Psoas muscle (tissue), 8 donors: ENCODE results near the gene CTPS2. TPM values are rescaled to one million over a fixed set of nuclear protein-coding genes. Genes with fewer than 3 reads are reported as not detected.
"Not testable (repeated sequence)": the region's sequence is repeated elsewhere in the genome, so short reads cannot be mapped to it uniquely, and the experiment has no call there.

Source experiments
- ATAC-seq, 4 donors: fragments of 200-7000 bp; cut with Tn5 transposase; one replicate each; pipeline ENCODE4 v1.9.1; 2020; ENCODE audit warnings: moderate library complexity in 3 of 4, mild to moderate bottlenecking in 2 of 4
- DNase-seq, 2 donors: peaks; one replicate each; pipeline ENCODE4 v3.0.0-alpha.2; 2020
- H3K27ac ChIP-seq: fragments of 200-600 bp; one replicate; pipeline ENCODE4 v1.8.0; 2022
- H3K27me3 ChIP-seq, 3 donors: fragments of 200-600 bp in 1 of 3; one replicate each; pipeline versions ENCODE4 v1.6.1 to v1.8.0; 2013 to 2022; ENCODE audit warnings: low read length in 2 of 3, mild to moderate bottlenecking in 2 of 3, moderate library complexity in 1 of 3; ENCODE audit not compliant: insufficient read depth in 3 of 3
- H3K36me3 ChIP-seq, 2 donors: fragments of 200-600 bp in 1 of 2; one replicate each; pipeline versions ENCODE4 v1.6.1 to v1.8.0; 2013 to 2022; ENCODE audit warnings: low read depth in 1 of 2, mild to moderate bottlenecking in 1 of 2, moderate library complexity in 1 of 2; ENCODE audit not compliant: insufficient read depth in 1 of 2
- H3K4me1 ChIP-seq: fragments of 200-600 bp; one replicate; pipeline ENCODE4 v1.8.0; 2022
- H3K4me3 ChIP-seq: fragments of 200-600 bp; one replicate; pipeline ENCODE4 v1.8.0; 2022; ENCODE audit warnings: mild to moderate bottlenecking
- H3K9me3 ChIP-seq: fragments of 200-600 bp; one replicate; pipeline ENCODE4 v1.8.0; 2022
- CTCF ChIP-seq: fragments of 200-600 bp; IDR thresholded peaks from one replicate; pipeline ENCODE4 v1.8.0; 2022; ENCODE audit warnings: antibody characterized with exemption
- WGBS, 3 donors: extraction: QIAGEN DNeasy Blood & Tissue Kit; methylation state at CpG; one replicate each; pipeline versions ENCODE4 v1.1.6 to v1.1.7; 2013; 5-methylcytosine and 5-hydroxymethylcytosine counted together
- intact Hi-C, 2 donors: fragments of 100-400 bp; cut with DNase I; formaldehyde crosslinking; loops; one replicate each; pipeline versions ENCODE4 v1.11.0 to v1.14.2; 2022
- polyA plus RNA-seq, 3 donors: library from polyadenylated mRNA; stranded (reverse); fragments of 200-250 nt; gene quantifications; one replicate each; pipeline ENCODE4 v1.2.3, GENCODE V29; 2013
- total RNA-seq, 4 donors: library from RNA; stranded (reverse); fragmentation: NEBNext Ultra II Directional in 2 of 4; extraction: Animal tissue kit (Norgen Biotek cat#: 25700) in 2 of 4; gene quantifications; one replicate each; pipeline versions ENCODE4 v1.2.1 to v1.2.4, GENCODE V29; 2021 to 2023
- donor health status: healthy with polysubstance abuse.
- donor health status: DM: no; HTN: no; CAD: no; lungs with moderate emphysema.
- donor health status: Bipolar disorder and iron deficiency.
- donor health status: healthy.
- donor health status: DM: yes; HTN: yes; CAD: no.
- donor health status: DM: no; HTN: no; CAD: no.
- donor health status: DM: no; HTN: no; CAD: no.
- donor health status: DM: yes; HTN: yes; CAD: no.

The CTPS2 gene
- total and polyA plus RNA-seq, 7 donors = 1.1 to 3.8 (median 2.5) TPM

- no peaks in the 10 kb centered on the region for H3K36me3 ChIP-seq
- H3K4me1 ChIP-seq = no peaks in the 10 kb centered on the region
- intact Hi-C loops = no loop called here
- TF ChIP-seq CTCF = no peak
- peaks cover 0 to 2% (median 0%) of the 10 kb centered on the region in 3 donors for H3K27me3 ChIP-seq
- 57 to 87% (median 80%) methylated on average over 6 of the region's 6 CpGs for WGBS, 3 donors
- ATAC-seq (no peak), DNase-seq (no peak)
- no peak overlapping the region for H3K27ac ChIP-seq
- H3K9me3 ChIP-seq = no peaks in the 10 kb centered on the region
- H3K4me3 ChIP-seq = no peak overlapping the region
Observed at GRCh38 chrX:16612257-16612897, 100.1 kb downstream of the CTPS2 start.

GRCh38 chrX:16610654-16611053 lies 101.8 kb downstream of the CTPS2 start:
- ATAC-seq, intact Hi-C loops, H3K27me3 ChIP-seq, DNase-seq, H3K4me1 ChIP-seq, H3K36me3 ChIP-seq, H3K27ac ChIP-seq, H3K9me3 ChIP-seq, H3K4me3 ChIP-seq: not testable (repeated sequence)
- WGBS, 3 donors = 87 to 98% (median 96%) methylated on average over 3 of the region's 3 CpGs

- ATAC-seq (no peak), DNase-seq (no peak)
- no peaks in the 10 kb centered on the region for H3K4me1 ChIP-seq
- no peak overlapping the region for H3K4me3 ChIP-seq
- H3K27ac ChIP-seq = no peak overlapping the region
- H3K9me3 ChIP-seq = no peaks in the 10 kb centered on the region
- 72 to 79% (median 74%) methylated on average over 1 of the region's 1 CpG for WGBS, 3 donors
- no peak for TF ChIP-seq CTCF
- no peaks in the 10 kb centered on the region for H3K36me3 ChIP-seq
- no peaks in the 10 kb centered on the region for H3K27me3 ChIP-seq
- intact Hi-C loops = no loop called here
Observed at GRCh38 chrX:16610121-16610621, 102.3 kb downstream of the CTPS2 start.

- 75 to 88% (median 83%) methylated on average over 4 of the region's 4 CpGs for WGBS, 3 donors
- peak overlapping the region; percentile 62 for H3K27ac ChIP-seq
Observed at GRCh38 chrX:16606142-16606720, 106.2 kb downstream of the CTPS2 start.

More at GRCh38 chrX:16606142-16606720, 106.2 kb downstream of the CTPS2 start:
- Histone ChIP-seq H3K9me3 (no peaks in the 10 kb centered on the region), H3K36me3 (no peaks in the 10 kb centered on the region), H3K27me3 (no peaks in the 10 kb centered on the region), H3K4me3 (no peak overlapping the region), H3K4me1 (peaks cover 4% of the 10 kb centered on the region)
- no peak for TF ChIP-seq CTCF
- ATAC-seq (no peak), DNase-seq (no peak)
- intact Hi-C loops = no loop called here
